Sciatic nerve (tissue), 2 donors: ENCODE measurements around the gene NPL. TPM values are rescaled to one million over a fixed set of nuclear protein-coding genes. Genes with fewer than 3 reads are reported as not detected.

ENCODE experiments used
- ATAC-seq: fragments of 200-7000 bp; cut with Tn5 transposase; one replicate; pipeline ENCODE4 v1.9.1; 2020; ENCODE audit warnings: mild to moderate bottlenecking, moderate library complexity
- DNase-seq: peaks from one replicate; pipeline ENCODE4 v3.0.0-alpha.2; 2020; ENCODE audit warnings: low spot score
- intact Hi-C: fragments of 100-400 bp; cut with DNase I; formaldehyde crosslinking; loops from one replicate; pipeline ENCODE4 v1.14.2; 2022
- total RNA-seq: library from RNA; stranded (reverse); fragmentation: NEBNext Ultra II Directional; extraction: Animal tissue kit (Norgen Biotek cat#: 25700); gene quantifications from one replicate; pipeline ENCODE4 v1.2.1, GENCODE V29; 2021
- donor health status: DM: no; HTN: no; CAD: no.
- donor health status: DM: no; HTN: no; CAD: no.

The NPL gene
- total RNA-seq, 1 donor from 2014 or later, result 32.5 TPM

- ATAC-seq, result no peak
- DNase-seq, result no peak
- intact Hi-C loops, result no loop called here
These were observed 16.6 kb downstream of the NPL start for GRCh38 chr1:182806015-182806678.

- no peak for ATAC-seq
These were observed 18.3 kb downstream of the NPL start for GRCh38 chr1:182807907-182808306.

GRCh38 chr1:182809414-182809957 lies 19.9 kb downstream of the NPL start:
- no peak for ATAC-seq
- intact Hi-C loops, result no loop called here
- DNase-seq, result no peak

More at GRCh38 chr1:182807907-182808306, 18.3 kb downstream of the NPL start:
- DNase-seq, result no peak
- intact Hi-C loops, result no loop called here

GRCh38 chr1:182811975-182812722 lies 22.6 kb downstream of the NPL start:
- ATAC-seq (no peak), DNase-seq (no peak)
- intact Hi-C loops, result no loop called here

GRCh38 chr1:182816863-182817262 lies 27.3 kb downstream of the NPL start:
- no peak for DNase-seq
- intact Hi-C loops, result no loop called here
- ATAC-seq, result no peak

DNA sequence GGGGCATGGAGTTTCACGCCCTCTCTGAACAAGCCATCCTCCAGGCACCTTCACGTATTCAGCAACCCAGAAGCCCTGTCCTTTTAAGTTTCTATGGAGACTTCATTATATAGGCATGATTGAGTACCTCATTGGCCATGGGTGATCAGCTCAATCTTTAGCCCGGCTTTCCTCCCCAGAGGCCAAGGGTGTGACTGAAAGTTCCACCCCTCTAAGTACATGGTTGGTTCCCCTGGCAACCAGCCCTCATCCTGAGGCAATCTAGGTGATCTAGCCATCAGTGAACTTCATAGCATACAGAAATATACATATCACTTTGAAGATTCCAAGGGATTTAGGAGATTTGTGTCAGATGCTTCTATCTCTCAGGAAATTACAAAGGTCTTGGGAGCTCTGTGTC lies 28.2 kb downstream of the NPL start:
- intact Hi-C loops, result no loop called here
- DNase-seq (no peak), ATAC-seq (no peak)

- ATAC-seq (no peak), DNase-seq (no peak)
- intact Hi-C loops, result no loop called here
These were observed 33.6 kb downstream of the NPL start for GRCh38 chr1:182823220-182823619.

DNA sequence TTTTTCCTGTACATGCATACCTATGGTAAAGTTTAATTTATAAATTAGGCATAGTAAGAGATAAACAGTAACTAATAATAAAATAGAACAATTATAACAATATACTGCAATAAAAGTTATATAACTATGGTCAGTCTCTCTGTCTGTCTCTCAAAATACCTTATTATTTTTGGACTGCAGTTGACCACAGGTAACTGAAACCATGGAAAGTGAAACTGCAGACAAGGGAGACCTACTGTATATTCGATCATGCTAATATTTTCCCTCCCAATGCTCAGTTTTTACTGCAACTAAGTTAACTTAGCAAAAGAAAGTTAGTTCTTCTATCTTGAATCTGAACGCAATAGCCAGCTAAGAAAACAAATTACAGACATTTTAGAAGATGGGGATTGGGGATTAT lies 37.3 kb downstream of the NPL start:
- DNase-seq, result no peak
- ATAC-seq, result no peak
- intact Hi-C loops, result no loop called here

GRCh38 chr1:182829285-182829932 lies 39.8 kb downstream of the NPL start:
- ATAC-seq (no peak), DNase-seq (no peak)
- intact Hi-C loops, result no loop called here

DNA sequence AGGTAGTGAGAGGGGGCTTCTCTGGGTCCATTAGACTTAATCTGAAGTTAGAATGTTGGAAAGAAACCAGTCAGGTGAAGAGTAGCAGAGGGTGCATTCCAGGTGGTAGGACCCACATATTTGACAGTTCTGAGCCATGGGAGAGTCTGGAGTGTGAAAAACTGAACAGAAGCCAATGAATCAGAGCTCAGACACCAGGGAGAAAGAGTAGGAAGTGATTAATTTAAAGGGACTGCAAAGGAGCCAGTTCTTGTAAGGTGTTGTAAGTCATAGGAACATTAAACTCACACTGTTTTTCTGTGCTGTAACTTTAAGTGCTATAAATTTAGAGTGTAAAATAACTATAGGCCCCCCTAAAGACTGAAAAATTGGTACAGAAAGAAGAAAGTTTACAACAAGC lies 43.7 kb downstream of the NPL start:
- ATAC-seq (no peak), DNase-seq (no peak)
- intact Hi-C loops, result no loop called here

DNA sequence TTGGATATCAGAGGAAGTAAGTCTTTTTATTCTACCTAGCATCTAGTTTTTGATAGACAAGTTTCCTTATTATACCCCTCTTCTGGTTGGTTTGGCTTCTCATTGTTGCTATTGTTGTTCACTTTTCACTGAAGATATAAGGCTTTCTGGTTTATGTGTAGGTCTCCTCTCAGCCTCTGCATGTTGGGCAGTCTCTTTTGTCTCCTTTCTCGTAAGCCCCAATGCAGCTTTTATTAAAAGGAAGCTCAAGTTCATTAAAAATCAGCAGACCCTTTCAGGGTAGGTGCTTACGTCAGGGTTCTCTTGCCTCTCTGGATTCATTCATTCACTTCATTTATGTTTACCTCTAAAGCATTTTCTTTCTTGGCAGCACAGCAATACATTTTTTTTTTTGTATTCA lies 44.8 kb downstream of the NPL start:
- ATAC-seq (no peak), DNase-seq (no peak)
- intact Hi-C loops, result no loop called here

GRCh38 chr1:182835806-182836205 lies 46.2 kb downstream of the NPL start:
- ATAC-seq (no peak), DNase-seq (no peak)
- intact Hi-C loops, result no loop called here

DNA sequence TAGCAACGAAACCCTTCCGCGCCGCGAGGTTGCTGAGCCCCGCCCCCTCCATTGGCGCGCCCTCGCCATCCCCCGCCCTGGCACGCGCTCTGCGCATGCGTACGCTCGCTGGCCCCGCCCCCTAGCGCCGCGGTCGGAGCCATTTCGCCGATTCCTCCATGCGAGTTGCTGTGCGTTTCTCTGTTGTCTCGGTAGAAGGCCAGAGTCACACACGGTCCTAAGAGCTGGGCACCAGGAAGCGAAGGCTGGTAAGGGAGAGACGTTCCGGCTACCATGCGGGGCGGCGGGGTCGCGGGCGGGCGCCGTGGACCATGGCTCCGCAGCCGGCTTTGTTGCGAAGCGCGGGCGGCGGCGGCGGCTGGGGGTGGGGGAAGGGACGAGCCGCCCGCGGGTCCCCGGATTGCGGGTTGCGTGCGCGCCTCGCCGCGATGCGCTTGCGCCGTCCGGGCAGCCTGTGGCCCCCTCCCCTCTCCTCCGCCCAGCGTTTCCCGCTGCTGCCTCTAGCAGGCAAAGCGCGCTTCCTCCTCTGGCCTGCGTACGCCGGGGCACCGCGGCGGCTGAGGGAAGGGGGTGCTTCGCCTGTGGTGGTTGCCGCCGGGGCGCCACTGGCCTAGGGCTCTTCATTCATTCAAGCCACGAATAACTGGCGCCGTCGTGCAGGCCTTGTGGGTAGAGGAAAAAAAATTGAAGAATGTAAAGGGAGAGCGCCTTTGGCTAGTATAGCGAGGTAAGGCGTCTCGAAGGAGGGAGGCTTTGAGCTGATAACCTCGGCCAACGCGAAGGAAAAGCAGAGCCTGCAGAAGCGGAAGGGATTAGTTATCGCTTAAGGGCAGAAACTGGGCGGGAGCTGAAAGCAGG lies 49.9 kb downstream of the NPL start, which contains the start of gene DHX9:
Gene DHX9 (plus strand): TSS at position 139 of the 858 bp plus-strand sequence. CDS start 3,220 bp downstream, outside the sequence.
- ATAC-seq, result peak; percentile 95
- intact Hi-C loops, result loop anchor here (5.0 kb wide), 1 partner anchor 1568 kb away; no protein-coding TSS in a partner anchor
- peak; percentile 97 for DNase-seq

GRCh38 chr1:182841368-182841988 lies 51.9 kb downstream of the NPL start:
- DNase-seq, result no peak
- intact Hi-C loops, result loop anchor here (5.0 kb wide), 1 partner anchor 1566 kb away; no protein-coding TSS in a partner anchor
- ATAC-seq, result no peak

GRCh38 chr1:182842265-182842664 lies 52.7 kb downstream of the NPL start:
- ATAC-seq (no peak), DNase-seq (no peak)
- intact Hi-C loops, result loop anchor here (5.0 kb wide), 1 partner anchor 1565 kb away; no protein-coding TSS in a partner anchor

DNA sequence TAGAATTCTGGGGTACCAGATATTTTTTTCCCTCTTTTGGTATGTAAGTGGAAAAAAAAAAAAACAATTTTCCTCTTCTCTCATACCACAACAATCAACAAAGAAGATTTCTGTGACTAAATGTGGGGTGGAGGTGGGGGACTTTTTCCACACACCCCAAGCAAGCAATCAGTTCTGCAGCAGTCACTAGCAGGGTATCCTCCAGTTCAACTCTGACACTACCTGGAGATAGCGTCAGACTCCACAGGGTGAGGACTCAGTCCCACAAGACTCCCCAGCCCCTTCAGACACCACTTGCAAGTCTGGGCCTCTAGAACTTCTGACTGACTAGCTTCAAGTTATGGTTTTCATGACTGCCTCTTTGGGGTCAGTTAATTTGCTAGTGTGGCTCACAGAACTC lies 55.8 kb downstream of the NPL start:
- ATAC-seq (no peak), DNase-seq (no peak)
- intact Hi-C loops, result no loop called here

GRCh38 chr1:182845894-182846293 lies 56.3 kb downstream of the NPL start:
- no peak for DNase-seq
- no peak for ATAC-seq
- intact Hi-C loops, result no loop called here

DNA sequence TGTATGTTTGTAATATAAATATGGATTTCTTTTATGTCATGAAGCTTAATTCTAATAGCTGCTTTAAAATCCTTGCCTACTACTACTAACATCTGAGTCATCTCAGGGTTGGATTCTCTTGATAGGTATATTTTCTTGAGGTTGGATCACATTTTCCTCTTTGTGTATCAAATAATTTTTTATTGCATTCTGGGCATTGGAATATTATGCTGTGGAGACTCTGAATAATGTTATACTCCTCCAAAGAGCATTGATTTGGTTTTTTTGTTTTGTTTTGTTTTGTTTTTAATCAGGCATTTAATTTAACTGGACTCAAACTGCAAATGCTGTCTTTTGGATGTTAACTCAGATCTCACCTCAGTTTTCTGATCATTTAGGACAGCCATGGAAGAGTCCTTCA lies 57.5 kb downstream of the NPL start:
- DNase-seq, result no peak
- no peak for ATAC-seq
- intact Hi-C loops, result no loop called here
